Astrocyte of the cerebellum (primary cell): ENCODE results near the gene SSRP1.

Experiments
- DNase-seq: peaks from one replicate; pipeline ENCODE4 v3.0.0-alpha.2; 2011; ENCODE audit warnings: low read depth
- H3K4me3 ChIP-seq: 2 replicates; pipeline ENCODE4 v1.5.1; 2011; ENCODE audit warnings: mild to moderate bottlenecking, low read depth, low read length, moderate library complexity
- in situ Hi-C: cut with HindIII; loops from 2 replicates; pipeline ENCODE4 v1.10.0; 2017; ENCODE audit warnings: low sequenced_read_pairs
- TF ChIP-seq, protein P1 (sequence below): IDR thresholded peaks from 2 replicates; pipeline ENCODE4 v1.5.1; 2012; ENCODE audit warnings: low read length, low read depth, moderate library complexity, mild to moderate bottlenecking; ENCODE audit errors: missing control alignments

SSRP1 gene

DNA sequence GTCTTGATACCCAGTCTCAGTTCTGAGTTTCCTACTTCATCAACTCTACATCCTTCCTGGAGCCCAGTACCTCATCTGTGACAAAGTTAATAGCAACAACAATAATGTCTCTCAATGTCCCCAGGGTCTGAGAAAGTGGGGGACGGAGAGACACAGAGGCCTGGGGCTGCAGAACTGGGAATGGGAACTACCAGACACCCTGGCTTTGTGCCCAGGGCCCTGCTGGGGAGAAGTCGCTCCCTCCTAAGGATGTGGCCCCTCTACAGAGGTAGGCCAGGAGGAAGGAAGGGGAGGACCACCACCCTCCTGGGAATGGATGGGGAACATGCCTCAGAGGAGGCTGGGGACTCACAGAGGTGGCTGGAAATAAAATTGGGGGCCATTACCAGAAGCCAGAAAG is 39.8 kb upstream of the SSRP1 start:
- no peak overlapping the region for H3K4me3 ChIP-seq
- TF ChIP-seq, protein P1, sequence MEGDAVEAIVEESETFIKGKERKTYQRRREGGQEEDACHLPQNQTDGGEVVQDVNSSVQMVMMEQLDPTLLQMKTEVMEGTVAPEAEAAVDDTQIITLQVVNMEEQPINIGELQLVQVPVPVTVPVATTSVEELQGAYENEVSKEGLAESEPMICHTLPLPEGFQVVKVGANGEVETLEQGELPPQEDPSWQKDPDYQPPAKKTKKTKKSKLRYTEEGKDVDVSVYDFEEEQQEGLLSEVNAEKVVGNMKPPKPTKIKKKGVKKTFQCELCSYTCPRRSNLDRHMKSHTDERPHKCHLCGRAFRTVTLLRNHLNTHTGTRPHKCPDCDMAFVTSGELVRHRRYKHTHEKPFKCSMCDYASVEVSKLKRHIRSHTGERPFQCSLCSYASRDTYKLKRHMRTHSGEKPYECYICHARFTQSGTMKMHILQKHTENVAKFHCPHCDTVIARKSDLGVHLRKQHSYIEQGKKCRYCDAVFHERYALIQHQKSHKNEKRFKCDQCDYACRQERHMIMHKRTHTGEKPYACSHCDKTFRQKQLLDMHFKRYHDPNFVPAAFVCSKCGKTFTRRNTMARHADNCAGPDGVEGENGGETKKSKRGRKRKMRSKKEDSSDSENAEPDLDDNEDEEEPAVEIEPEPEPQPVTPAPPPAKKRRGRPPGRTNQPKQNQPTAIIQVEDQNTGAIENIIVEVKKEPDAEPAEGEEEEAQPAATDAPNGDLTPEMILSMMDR: no peak
- DNase-seq: no peak
- in situ Hi-C loops: no loop called here

DNA sequence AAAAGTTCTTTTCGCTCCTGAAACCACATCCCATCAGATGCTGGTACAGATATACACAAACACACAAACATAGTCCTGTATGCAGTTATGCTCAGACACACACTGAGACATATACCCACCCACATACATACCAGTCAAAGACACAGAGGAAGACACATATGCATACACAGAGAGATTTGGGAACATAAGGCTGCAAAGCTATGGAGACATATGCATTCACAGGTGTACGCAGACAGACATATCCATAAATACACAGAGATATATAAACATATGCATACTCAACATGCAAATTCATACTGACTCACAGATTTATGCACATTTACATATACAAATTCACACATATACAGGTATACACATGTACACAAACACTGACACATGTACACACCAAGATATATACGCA is 39.3 kb upstream of the SSRP1 start:
- in situ Hi-C loops: no loop called here
- no peak for DNase-seq
- TF ChIP-seq, protein P1: no peak
- H3K4me3 ChIP-seq: no peak overlapping the region

DNA sequence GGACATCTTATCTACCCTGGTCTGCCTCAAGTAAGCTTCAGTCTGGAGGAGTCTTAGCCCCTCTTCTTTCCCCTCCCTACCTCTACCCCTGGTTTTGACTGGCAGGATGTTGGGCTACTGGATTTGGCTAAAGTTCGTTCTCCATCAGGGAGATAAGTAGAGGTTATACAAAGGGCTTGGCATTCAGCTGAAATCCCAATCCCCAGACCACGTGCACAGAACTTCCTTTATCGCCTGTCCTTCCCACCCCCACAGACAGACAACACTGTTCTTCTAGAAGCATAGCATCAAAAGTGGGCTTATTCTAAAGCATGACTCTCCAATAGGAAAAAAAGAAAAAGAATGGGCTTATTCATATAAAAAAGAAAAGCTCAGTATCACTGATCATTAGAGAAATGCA is 37.5 kb upstream of the SSRP1 start:
- no peak overlapping the region for H3K4me3 ChIP-seq
- in situ Hi-C loops: no loop called here
- TF ChIP-seq, protein P1: no peak
- no peak for DNase-seq

DNA sequence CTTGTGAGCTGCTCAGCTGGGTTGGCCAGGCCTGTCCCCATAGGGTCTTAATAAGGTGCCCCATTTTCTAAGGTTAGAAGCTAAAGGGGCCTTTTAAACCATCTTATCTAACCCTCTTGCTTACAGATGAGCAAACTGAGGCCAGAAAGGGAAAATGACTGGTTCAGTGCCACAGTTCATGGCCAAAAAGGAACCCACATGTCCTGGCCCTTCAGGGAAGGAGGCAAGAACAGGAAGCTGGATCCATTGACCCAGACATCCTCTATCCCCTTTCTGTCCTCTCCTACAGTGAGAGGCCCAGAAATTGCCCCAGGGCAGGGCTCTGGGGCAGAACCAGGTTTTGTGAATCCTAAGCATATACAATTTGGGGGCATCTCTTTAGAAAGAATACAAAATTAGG is 35.2 kb upstream of the SSRP1 start:
- TF ChIP-seq, protein P1: no peak
- in situ Hi-C loops: no loop called here
- no peak for DNase-seq
- no peak overlapping the region for H3K4me3 ChIP-seq

DNA sequence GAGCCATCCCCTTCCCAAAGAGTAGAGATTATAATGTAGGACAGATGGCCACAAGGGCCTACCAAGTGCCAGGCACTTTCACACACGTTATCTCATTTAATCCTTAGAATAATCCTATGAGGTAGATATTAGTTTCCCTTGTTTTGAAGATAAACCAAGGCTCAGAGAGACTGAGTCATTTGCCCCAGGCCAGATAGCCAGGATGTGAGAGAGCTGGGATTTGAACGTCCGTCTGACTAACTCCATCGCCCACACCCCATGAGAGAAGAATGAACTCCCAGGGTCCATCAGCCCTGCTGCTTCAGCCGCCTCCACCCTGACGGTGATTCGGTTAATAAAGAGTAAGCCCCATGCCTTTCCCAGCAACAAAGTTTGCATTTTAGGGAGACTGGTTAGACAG is 34.6 kb upstream of the SSRP1 start:
- DNase-seq: no peak
- TF ChIP-seq, protein P1: no peak
- in situ Hi-C loops: no loop called here
- H3K4me3 ChIP-seq: no peak overlapping the region

DNA sequence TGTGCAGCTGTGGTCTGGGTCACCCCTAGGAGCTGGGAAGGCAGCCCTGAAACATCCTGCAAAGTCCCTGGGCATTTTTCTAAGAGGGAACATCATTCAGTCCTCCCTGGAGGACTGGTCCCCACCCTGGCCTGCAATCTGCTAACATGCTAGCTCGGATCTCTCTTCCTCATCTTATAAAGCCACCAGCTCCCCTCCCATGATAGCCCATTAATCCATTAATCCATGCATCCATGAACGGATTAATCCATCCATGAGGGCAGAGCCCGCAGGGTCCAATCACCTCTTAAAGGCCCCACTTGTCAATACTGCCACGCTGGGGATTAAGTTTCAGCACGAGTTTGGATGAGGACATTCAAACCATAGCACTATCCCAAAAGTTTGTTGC is 33.1 kb upstream of the SSRP1 start:
- no peak for DNase-seq
- no peak overlapping the region for H3K4me3 ChIP-seq
- TF ChIP-seq, protein P1: no peak
- in situ Hi-C loops: no loop called here
